Measurements from ENCODE around the gene ERFE. TPM values are rescaled to one million over a fixed set of nuclear protein-coding genes. Genes with fewer than 3 reads are reported as not detected.

Gene ERFE
- total and polyA plus RNA-seq, 12 donors, result 0.10 to 0.36 (median 0.11) TPM; not detected in 9

- TF ChIP-seq POLR2A (IDR thresholded peaks at IDR 0.05), result no peak
- no peak for TF ChIP-seq CTCF (IDR thresholded peaks at IDR 0.05)
- H3K9me3 ChIP-seq (replicated peaks in 1 of 3), result no peaks in the 10 kb centered on the region
- intact Hi-C loops (cut with DNase I), result no loop called here
- no peaks in the 10 kb centered on the region for H3K27me3 ChIP-seq
- H3K36me3 ChIP-seq (replicated peaks in 1 of 2), result no peaks in the 10 kb centered on the region
- no peak overlapping the region for H3K4me3 ChIP-seq
- no peak overlapping the region for H3K27ac ChIP-seq
- no peaks in the 10 kb centered on the region for H3K4me1 ChIP-seq (replicated peaks in 1 of 2)
- DNase-seq, result no peak
- 71 to 81% (median 76%) methylated on average over 11 to 14 of the region's 14 CpGs for WGBS, 4 donors
Measured at GRCh38 chr2:238133499-238134392, 25.0 kb upstream of the ERFE start.

DNA sequence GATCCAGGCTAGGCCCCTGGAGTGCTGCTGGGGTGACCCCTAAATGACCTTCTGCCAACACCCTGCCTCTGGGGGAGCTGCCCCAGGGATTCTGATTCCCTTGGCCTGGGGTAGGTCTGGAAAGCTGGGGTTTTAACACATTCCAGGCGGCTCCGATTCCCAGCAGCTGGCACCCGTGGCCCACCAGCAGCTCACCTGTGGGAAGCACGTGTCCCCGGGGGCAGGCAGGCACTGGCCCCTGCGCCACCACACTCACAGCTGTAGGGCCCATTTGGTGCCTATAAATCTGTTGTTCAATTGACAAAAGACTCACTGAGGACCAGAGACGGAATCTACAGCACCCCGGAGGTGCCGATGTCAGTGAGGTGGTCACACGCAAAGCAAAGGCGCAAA, 24.4 kb upstream of the ERFE start:
- no peak overlapping the region for H3K4me3 ChIP-seq
- no peak overlapping the region for H3K27ac ChIP-seq
- no peaks in the 10 kb centered on the region for H3K9me3 ChIP-seq (replicated peaks in 1 of 3)
- H3K4me1 ChIP-seq (replicated peaks in 1 of 2), result no peaks in the 10 kb centered on the region
- H3K36me3 ChIP-seq (replicated peaks in 1 of 2), result no peaks in the 10 kb centered on the region
- TF ChIP-seq CTCF (IDR thresholded peaks at IDR 0.05) (no peak), POLR2A (IDR thresholded peaks at IDR 0.05) (no peak)
- WGBS, 4 donors, result 89 to 95% (median 92%) methylated on average over 5 to 11 of the region's 11 CpGs
- no peak for DNase-seq
- H3K27me3 ChIP-seq, result no peaks in the 10 kb centered on the region
- intact Hi-C loops (cut with DNase I), result no loop called here

- no peaks in the 10 kb centered on the region for H3K36me3 ChIP-seq (replicated peaks in 1 of 2)
- 80 to 87% (median 84%) methylated on average over 14 to 15 of the region's 15 CpGs for WGBS, 4 donors
- H3K27me3 ChIP-seq, result no peaks in the 10 kb centered on the region
- no peak for TF ChIP-seq CTCF (IDR thresholded peaks at IDR 0.05)
- no peak for TF ChIP-seq POLR2A (IDR thresholded peaks at IDR 0.05)
- intact Hi-C loops (cut with DNase I), result no loop called here
- no peak overlapping the region for H3K4me3 ChIP-seq
- no peak overlapping the region for H3K27ac ChIP-seq
- H3K4me1 ChIP-seq (replicated peaks in 1 of 2), result no peaks in the 10 kb centered on the region
- no peaks in the 10 kb centered on the region for H3K9me3 ChIP-seq (replicated peaks in 1 of 3)
- no peak for DNase-seq
Measured at GRCh38 chr2:238135601-238136150, 23.1 kb upstream of the ERFE start.

- 68 to 75% (median 72%) methylated on average over 14 of the region's 14 CpGs for WGBS, 4 donors
- no peaks in the 10 kb centered on the region for H3K4me1 ChIP-seq (replicated peaks in 1 of 2)
- no peak overlapping the region for H3K27ac ChIP-seq
- intact Hi-C loops (cut with DNase I), result no loop called here
- H3K4me3 ChIP-seq, result no peak overlapping the region
- no peaks in the 10 kb centered on the region for H3K27me3 ChIP-seq
- TF ChIP-seq POLR2A (IDR thresholded peaks at IDR 0.05) (no peak), CTCF (IDR thresholded peaks at IDR 0.05) (no peak)
- no peaks in the 10 kb centered on the region for H3K36me3 ChIP-seq (replicated peaks in 1 of 2)
- no peaks in the 10 kb centered on the region for H3K9me3 ChIP-seq (replicated peaks in 1 of 3)
- peak in 6 of 7 donors; percentile 37 to 82 (median 50) for DNase-seq
Measured at GRCh38 chr2:238136820-238137537, 21.8 kb upstream of the ERFE start.

All from adrenal gland (tissue), 12 donors.